ENCODE data around the gene CDHR4.

DNA sequence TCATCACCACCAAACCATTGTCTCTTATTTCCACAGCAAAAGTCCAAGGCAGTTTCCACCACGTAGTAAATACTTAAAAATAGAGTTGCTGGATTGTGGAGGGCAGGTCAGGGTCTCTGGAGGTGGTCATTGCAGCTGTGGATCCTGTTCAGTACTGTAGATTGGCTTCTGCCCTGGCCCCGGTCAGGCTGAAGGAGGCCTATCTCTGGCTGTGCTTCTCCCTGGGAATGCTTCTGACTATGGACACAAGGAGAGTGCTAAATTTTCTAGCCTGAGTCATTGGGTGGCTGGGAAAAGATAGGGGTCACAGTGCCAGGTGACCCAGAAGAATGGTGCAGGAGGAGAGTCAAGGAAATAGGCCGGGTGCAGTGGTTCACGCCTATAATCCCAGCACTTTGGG lies 49.6 kb downstream of the CDHR4 start:
- TF ChIP-seq POLR2A (IDR thresholded peaks at IDR 0.05), result no peak
- TF ChIP-seq, protein P1, sequence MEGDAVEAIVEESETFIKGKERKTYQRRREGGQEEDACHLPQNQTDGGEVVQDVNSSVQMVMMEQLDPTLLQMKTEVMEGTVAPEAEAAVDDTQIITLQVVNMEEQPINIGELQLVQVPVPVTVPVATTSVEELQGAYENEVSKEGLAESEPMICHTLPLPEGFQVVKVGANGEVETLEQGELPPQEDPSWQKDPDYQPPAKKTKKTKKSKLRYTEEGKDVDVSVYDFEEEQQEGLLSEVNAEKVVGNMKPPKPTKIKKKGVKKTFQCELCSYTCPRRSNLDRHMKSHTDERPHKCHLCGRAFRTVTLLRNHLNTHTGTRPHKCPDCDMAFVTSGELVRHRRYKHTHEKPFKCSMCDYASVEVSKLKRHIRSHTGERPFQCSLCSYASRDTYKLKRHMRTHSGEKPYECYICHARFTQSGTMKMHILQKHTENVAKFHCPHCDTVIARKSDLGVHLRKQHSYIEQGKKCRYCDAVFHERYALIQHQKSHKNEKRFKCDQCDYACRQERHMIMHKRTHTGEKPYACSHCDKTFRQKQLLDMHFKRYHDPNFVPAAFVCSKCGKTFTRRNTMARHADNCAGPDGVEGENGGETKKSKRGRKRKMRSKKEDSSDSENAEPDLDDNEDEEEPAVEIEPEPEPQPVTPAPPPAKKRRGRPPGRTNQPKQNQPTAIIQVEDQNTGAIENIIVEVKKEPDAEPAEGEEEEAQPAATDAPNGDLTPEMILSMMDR (IDR thresholded peaks at IDR 0.05), result no peak

Measured in vagina (tissue), 2 donors.